HG02642 (cell line): ENCODE data around the gene DERL2.

ENCODE experiments used
- ATAC-seq: cut with Tn5 transposase; IDR thresholded peaks from one replicate; pipeline ENCODE4 v1.9.1; 2021; ENCODE audit warnings: mild to moderate bottlenecking; ENCODE audit not compliant: unreplicated experiment, poor library complexity

DERL2 gene

DNA sequence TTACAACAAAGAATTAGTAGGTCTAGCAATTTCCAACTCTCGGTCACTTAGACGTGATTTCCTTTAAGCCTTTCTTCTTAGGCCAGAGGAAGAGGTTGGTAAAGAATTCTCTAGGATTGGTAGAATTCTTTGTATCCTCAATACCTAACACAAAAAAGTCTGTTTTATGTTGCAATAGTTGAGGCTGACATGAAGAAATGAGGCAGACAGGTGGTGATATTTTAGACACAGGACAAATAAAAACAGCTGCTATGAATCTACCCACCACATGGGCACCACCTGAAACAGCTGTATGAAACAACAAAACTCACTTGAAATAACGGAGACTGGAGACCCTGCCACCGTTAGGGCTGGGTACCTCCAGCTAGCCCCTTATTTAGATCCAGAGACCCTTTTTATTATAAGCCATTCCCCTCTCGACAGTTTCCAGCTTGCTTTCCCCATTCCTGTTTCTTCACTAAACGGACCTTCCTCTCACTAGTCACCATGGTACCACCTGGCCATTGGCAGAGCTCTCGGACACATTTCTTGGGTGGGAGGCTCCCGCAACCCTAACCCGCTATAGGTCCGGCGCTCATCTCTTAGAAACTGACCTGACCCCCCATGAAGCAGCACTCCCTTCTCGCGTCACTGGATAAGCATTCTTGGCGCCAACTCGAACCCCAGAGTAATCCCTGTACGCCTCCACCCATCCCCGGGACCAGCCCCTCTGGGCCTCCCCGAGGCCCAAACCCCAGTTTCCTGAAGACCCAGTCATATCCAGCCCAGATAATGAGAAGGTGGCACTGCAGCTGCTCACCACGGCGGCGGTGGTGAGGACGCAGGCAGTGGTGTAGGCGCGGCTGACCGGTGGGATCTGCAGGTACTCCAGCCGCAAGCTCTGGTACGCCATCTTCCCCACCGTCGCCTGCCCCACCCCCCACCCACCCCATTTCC lies at the start of gene DERL2:
Gene DERL2, minus strand, starts transcription at position 909 of the 936 bp plus-strand sequence. Its CDS starts 17 bp downstream, at position 892.
- ATAC-seq, result peak; percentile 19

DNA sequence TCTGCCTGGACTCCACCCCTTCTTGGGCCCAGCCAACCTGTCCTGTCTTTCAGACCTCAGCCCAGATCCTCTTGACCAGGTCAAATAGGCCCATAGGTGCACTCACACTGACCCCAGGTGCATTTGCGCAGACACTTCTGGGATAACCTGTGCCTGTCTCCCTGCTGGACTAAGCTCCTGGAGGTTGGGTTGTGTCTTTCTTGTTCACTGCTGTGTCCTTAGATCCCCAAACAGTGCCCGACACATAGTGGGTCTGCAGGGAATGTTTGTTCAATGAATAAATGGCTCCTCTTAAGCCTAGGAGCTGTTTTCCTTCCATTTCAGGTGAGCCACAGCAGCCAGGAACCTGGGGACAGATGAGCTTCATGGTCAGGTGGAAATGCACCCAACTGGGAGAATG lies 49.5 kb upstream of the DERL2 start:
- ATAC-seq, result no peak

DNA sequence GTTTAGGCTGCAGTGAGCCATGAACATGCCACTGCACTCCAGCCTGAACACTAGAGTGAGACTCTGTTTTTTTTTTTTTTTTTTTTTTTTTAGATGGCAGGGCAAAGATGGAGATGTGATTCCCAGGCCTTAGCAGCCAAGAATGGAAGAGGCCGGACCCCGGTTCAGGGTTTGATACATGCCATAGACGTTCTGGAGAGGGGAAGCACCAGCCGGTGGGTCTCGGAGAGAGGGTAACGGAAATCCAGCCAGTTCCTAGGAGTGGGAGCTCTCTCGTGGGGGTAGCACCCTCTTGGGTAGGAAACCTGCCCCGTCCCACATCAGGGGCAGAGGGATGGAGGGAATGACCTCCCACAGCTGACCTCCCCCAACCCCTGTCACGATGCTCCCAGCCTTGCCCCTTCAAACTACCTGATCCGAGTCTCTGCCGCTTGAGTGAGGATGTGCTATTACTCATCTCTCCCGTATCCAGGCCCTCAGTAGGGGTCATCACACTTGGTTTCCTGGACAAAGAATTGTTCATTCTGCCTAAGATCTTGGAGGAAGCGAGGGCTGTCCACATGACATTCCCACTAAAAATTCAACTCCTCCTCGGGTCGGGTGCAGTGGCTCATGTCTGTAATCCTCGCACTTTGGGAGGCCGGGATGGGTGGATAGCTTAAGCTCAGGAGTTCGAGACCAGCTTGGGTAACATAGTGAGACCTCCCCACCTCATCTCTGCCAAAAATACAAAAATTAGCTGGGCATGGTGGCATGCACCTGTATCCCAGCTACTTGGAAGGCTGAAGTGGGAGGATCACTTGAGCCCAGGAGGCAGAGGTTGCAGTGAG lies 47.7 kb upstream of the DERL2 start:
- no peak for ATAC-seq

DNA sequence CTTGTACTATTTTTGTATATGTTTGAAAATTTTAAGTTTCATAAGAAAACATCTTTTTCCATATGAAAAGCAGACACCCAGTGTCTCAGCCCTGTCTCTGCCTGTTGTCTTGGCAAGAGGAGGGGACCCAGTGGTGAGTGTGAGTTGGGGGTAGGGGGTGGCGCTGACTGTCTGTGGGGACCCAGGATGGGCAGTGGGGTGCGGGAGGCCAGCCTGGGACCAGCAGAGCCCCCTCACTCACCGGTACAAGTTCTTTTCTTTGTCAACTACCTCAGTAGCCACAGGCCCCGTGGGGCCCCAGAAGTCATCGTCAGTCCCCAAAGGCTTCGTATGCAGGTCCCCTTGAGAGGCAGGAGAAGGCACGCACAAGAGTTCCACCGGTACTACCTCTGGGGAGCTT lies 46.6 kb upstream of the DERL2 start:
- no peak for ATAC-seq

GRCh38 chr17:5531085-5531418 lies 45.1 kb upstream of the DERL2 start:
- ATAC-seq, result no peak

- ATAC-seq, result no peak
These were observed 44.5 kb upstream of the DERL2 start for GRCh38 chr17:5530265-5531084.

DNA sequence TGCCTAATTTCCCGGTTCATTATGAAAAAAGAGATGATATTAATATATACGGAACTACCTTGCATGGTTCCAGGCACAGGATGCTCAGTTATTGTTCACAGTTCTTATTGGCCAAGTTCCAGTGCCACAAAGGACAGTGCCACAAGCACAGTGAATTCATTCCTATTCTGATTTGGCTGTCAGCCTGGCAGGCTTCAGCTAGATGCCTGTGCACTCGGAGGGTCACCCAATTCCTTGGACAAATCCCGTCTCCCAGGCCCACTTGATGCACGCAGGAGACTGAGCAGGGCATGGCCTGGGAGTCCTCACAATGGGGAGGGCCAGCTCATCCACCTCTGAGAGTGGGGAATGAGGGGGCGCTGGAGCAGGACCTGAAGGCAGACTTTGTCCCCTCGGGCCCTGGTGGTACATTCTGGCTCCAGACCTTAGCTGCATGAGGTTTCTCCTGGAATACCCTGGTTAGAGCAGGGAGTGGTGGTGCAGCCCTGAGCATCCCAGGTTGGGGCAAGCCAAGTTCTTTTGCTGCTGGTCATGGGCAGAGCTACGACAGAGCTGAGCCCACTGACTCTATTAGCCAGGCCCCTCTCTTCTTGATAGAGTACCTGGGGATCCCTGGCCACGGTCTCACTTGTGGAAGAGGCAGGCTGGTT lies 41.7 kb upstream of the DERL2 start:
- ATAC-seq, result no peak

DNA sequence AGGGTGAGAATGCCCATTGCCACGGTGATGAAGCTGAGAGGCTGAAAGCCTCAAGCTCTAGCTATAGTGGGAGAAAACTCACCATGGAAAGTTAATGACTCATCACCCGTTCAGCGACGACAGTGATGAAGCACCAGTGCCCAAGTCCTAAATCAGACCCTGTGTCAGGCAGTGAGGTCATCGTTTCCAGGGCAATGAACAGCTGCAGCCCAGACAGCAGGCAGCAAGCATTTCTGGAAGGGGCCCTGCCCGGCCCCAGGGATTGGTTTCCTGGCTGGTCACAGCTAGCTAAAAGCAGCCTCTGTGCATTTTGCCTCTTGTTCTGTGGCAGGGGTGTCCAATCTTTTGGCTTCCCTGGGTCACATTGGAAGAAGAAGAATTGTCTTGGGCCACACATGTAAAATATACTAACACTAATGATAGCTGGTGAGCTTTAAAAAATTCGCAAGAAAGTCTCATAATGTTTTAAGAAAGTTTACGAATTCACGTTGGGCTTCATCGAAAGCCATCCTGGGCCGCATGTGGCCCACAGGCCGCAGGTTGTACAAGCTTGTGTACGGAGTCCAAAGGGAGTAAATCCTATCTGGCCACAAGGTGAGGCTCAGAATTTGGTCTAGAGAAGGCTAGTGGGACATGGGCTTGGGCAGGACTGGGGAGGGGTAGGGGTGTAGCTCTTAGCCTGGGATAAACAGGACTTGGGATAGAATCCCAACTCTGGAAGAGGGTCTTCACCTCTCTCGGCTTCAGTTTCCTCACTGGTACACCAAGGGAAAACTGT lies 41.0 kb upstream of the DERL2 start:
- no peak for ATAC-seq

GRCh38 chr17:5523249-5523648 lies 37.3 kb upstream of the DERL2 start:
- ATAC-seq, result no peak

DNA sequence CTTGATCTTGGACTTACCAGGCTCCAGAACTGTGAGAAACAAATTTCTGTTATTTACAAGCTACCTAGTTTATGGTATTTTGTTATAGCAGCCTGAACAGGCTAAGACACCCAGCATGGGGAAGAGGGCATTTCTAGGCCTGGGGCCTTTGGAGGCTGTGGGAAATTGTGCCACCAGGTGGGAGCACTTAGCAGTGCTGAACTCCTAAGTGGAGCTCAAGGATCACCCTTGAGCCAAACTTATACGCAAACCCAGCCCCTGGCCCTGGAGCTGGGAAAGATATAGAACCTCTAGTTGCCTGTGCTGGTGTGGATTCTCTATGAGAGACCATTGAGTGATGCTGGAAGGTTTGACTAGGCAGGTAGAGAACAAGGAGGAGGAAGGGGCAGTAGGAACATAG lies 36.5 kb upstream of the DERL2 start:
- ATAC-seq, result no peak

GRCh38 chr17:5516060-5516792 lies 30.2 kb upstream of the DERL2 start:
- no peak for ATAC-seq

GRCh38 chr17:5514976-5515375 lies 29.0 kb upstream of the DERL2 start:
- no peak for ATAC-seq

GRCh38 chr17:5513628-5514027 lies 27.6 kb upstream of the DERL2 start:
- no peak for ATAC-seq

GRCh38 chr17:5511401-5512225 lies 25.6 kb upstream of the DERL2 start:
- no peak for ATAC-seq

GRCh38 chr17:5510771-5511170 lies 24.8 kb upstream of the DERL2 start:
- ATAC-seq, result no peak

- ATAC-seq, result no peak
These were observed 23.5 kb upstream of the DERL2 start for GRCh38 chr17:5509482-5509881.

- no peak for ATAC-seq
These were observed 22.8 kb upstream of the DERL2 start for GRCh38 chr17:5508810-5509209.

GRCh38 chr17:5506307-5506706 lies 20.3 kb upstream of the DERL2 start:
- ATAC-seq, result no peak
